Fibroblast of skin of scalp (primary cell): Measurements from ENCODE around the gene BIN1.

Source experiments
- DNase-seq: peaks from one replicate; pipeline ENCODE4 v3.0.0-alpha.2; 2013

The BIN1 gene

DNA sequence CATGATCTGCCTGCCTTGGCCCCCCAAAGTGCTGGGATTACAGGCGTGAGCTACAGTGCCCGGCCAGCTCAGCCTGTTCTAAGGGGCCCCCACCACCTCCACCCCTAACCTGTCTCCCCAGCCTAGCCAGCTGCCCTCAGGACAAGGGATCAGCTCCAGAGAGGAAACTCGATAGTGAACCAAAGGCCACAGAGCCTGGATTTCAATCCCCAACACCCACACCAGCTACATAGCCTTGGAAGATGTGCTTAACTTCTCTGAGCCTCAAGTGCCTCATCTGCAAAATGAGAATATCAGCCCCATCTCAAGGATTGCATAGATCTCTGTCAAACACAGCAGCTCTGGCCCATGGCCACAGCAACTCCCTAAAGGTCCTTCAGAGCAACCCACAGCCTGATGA is 32.0 kb downstream of the BIN1 start:
- no peak for DNase-seq

DNA sequence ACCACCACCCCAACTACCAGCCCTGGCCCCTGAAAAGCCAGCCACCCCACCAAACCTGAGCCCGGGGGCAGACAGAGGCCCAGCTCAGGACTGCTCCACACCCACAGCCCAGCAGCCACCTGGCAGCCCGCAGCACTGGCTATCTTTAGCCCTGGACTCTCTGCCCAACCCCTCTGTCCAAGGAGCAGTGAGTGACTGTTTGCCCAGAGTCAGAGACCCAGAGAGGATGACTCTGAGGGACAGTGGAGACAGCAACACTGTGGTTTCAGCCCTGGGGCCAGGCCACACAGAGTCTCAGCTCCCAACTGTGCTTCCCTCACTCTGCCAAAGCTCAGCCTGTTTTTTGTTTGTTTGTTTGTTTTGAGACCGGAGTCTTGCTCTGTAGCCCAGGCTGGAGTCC is 32.6 kb downstream of the BIN1 start:
- DNase-seq: no peak

DNA sequence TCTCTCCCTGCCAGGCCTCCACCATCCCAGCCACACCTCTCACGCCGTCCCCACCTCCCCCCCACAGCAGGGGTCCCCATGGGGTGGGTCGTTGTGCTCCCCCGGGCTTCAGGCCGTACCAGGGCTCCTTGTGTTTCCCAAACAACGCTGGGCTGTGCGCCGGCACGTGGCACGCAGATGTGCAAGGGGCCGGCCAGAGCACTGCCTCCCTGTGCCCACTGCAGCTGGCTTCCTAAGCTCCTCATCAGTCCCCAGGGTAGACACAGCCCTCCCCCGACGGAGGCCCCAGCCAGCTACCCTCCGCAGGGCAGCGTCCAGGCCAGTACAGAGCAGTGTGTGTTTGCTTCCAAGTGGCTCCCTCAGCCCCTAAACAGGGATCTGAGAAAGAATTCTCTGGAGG is 34.0 kb downstream of the BIN1 start:
- DNase-seq: peak; percentile 58

DNA sequence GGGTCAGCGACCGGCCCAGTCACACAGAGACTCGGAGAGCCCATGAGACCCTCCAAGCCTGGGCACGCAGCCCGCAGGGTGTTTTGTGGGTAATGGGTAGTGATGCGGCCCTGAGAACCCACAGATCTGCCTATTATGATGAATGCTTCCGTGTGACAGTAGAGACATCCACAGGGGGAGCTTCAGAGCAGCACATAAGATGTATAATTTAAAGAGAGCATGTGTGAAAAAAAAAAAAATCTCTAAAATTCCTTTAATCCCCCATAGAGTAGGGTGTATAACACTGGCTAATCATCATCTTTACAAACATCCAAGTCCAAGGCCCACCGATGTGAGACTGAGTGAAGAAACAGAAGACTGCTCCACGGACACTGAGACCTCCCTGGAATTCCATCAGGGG is 34.6 kb downstream of the BIN1 start:
- DNase-seq: peak; percentile 75

DNA sequence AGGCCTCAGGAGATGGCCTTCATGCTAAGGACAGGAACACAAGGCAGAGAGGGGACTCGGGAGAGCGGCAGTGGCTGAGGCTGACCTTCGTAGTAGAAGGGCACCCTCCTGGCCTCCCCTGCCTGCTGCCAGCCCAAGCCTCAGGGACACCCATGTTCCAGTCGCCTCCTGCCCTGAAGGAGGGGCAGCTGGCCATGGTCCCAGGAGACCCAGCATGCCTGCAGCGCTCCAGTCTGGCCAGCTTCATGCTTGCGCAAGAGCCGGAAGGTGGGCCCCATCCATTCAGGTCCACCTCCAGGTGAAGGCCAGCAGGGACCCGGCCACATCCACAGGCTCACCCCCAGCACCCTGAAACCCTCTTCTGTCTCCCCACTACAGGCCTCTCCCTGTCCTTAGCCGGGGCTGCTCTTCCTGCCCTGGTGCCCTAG is 35.0 kb downstream of the BIN1 start:
- no peak for DNase-seq

DNA sequence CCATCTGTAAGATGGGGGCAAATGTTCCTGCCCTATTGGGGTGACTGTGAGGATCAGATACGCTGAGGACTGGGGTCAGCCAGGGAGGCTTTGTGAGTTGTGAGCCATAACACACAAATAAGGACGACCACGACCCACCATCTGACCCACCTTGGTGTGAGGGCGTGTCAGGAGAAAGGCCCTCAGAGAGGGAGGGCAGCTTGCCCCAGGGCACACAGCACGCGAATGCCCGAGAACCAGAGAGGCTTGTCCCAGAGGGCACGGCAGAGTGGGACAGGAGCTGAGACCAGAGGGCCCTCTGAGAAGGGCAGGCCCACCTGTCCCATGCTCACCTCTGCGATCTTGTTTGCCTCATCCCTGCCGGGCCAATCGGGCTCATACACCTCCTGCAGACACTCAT is 36.7 kb downstream of the BIN1 start:
- no peak for DNase-seq

DNA sequence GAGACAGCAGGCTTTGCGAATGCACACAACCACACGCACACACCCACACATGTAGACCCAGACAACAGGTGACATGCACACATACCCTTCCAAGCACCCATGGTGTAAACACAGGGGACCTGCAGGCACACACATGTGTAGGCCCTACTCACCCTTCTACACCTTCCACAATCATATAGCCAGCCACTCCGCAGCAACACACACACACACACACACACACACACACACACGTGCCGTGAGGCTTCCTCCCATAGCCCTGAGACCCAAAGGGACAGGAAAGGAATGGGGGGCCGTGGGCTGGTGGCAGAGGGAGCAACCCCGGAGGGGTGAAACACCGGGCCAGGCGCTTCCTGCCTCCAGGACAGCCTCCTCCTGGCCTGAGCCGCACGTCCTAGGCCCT is 37.4 kb downstream of the BIN1 start:
- DNase-seq: no peak

DNA sequence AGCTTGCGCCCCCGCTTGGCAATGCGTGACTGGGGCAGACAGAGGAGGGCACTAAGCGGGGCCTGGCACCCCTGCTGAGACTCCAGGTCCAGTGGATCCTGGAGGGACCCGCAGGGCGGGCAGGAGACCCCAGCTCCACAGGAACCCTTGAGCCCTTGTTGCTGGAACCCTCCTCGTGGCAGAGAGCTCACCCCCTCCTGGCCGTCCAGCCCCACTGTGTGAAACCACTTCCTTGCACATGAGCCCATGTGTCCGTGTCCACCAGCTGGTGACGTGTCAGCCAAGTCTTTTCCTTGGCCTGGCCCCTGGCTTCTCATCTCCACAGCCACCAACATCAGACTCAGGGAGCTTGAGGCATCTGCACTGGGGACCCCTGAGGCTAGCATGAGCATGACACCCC is 38.0 kb downstream of the BIN1 start:
- no peak for DNase-seq

DNA sequence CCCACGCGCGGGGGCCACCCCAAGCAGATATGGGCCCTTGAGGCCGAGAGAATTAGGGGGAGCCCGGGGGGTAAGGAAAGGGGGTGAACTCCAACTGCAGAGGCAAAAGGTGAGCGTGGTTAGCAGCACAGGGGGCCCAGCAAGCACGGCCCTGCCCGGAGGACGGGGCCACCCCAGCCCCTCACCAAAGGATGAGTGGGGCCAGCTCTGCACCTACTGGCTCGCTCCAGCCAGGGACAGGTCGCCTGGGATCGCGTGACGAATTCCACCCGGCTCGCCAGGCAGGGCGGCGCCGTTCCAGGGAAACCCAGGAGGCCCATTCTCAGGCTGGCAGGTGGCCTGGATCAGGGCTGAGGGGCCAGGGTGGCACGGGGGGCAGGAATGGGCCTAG is 38.6 kb downstream of the BIN1 start:
- DNase-seq: no peak

DNA sequence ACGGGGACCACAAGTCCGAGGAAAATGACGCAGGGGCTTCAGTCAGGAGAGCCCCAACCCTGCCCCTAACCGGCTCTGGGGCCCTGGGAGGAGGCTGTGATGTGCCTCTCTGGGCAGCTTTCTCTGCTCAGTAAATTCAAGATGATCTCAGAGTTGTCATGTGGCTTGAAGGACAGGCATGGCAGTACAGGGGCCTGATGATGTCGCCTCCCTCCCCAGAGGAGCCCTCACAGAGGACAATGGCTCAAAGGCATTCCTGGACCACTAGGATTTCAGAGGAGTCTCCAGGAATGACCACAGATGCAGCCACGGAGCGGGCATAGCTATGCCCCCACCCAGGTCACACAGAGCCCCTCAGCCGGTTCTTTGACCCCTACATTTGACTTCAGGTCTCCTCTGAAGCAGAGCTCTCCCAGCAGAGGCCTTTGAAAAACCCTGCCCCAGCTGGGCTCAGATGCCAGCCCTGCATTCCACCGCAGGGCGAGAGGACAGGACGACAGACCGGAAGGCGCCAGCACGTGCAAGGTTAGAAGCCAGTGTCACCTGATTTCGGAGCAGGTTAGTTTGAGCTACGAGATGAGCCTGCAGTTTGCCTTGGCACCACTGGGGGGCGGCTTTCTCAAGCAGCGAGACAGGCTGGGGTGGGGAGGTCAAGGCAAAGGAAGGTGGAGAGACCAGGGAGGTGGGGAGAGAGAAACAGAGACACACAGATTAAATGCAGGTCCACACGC is 39.2 kb downstream of the BIN1 start:
- DNase-seq: peak; percentile 58

DNA sequence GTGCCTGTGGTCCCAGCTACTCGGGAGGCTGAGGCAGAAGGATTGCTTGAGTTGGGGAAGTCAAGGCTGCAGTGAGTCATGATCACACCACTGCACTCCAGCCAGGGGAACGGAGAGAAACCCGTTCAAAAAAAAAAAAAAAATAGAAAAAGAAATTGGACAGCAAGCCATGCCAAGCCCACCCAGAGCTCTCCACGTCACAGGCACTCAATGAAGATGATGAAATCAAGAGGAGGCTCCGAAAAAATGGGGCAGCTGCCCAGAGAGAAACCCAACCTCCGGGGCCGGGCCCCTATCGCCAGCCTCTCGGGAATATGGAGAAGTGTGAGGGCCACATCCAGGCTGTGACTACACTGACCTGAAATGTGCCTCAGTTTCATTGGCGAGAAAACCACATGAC is 40.0 kb downstream of the BIN1 start:
- DNase-seq: peak; percentile 70

DNA sequence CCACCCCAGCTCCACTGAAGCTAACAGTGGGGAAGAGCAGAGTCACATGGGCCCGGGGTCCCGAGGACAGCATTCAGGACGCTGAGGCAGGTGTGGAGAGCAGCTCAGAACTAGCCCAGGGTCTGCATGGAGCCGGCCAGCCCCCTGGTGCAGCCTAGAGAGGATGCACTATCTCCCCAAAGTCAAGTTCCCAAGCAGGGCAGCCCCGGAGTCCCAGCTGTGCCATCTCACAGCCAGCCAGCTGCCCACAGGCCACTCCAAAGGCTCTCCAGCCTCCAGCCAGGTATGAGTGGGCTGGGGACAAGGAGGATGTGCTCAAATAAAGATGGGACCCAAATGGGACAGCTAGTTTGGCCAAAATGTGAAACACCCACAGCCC is 41.0 kb downstream of the BIN1 start:
- DNase-seq: no peak

DNA sequence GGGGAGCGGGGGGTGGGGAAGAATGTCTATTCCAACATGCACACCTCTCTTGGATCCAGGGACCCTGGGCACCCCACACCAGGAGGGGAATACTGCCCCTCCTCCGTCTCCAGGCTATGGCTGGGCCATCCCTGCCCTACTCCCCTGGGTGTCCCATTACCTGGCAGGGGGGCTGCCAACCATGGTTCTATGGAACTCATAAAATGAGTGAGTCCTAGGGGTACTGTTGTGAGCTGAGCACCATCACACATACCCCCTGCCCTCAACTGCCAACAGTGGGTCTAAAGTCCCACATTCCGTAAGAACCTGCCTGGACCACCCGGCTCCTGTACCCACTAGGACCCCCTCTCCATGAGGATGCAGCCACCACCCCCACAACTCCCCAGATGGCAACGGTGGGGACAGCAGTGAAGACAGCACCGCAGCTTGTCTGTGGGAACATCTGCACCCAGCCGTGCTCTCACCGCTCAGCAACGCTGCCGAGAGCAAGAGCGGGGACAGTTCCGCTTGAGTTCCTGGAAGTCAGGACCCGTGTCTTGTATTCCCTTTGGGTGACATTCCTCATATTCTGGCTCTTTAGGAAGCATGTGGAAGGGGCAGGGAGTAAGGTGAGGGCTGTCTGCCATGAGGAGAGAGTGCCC is 41.5 kb downstream of the BIN1 start:
- DNase-seq: peak; percentile 18

DNA sequence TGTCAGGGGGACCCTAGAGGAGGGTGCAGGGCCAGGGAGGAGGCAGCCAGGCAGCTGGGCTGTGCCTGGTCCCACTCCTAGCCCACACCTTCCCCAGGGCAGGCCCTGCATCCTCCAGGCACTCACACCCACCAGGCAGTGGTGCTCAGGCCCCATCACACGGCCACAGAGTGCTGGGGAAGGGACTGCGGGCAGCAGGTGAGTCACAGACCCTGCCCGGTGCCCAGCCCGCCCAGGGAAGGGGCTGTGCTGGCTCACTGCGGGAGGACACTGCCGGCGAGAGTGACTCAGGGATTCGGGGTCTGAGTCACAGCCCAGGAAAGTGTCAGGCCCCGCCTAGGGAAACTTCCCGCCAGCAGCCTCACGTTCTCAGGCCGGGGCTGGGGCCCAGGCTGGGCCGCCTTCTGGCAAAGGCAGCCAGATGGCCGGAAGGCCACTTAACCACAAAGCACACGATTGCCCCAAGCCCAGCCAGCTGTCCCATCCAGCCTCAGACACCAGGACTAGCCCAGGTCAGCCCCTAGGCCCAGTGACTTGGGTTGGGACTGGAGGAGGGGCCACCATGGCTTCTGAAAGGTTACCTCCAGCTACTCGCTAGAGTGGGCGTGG is 42.2 kb downstream of the BIN1 start:
- peak; percentile 97 for DNase-seq

DNA sequence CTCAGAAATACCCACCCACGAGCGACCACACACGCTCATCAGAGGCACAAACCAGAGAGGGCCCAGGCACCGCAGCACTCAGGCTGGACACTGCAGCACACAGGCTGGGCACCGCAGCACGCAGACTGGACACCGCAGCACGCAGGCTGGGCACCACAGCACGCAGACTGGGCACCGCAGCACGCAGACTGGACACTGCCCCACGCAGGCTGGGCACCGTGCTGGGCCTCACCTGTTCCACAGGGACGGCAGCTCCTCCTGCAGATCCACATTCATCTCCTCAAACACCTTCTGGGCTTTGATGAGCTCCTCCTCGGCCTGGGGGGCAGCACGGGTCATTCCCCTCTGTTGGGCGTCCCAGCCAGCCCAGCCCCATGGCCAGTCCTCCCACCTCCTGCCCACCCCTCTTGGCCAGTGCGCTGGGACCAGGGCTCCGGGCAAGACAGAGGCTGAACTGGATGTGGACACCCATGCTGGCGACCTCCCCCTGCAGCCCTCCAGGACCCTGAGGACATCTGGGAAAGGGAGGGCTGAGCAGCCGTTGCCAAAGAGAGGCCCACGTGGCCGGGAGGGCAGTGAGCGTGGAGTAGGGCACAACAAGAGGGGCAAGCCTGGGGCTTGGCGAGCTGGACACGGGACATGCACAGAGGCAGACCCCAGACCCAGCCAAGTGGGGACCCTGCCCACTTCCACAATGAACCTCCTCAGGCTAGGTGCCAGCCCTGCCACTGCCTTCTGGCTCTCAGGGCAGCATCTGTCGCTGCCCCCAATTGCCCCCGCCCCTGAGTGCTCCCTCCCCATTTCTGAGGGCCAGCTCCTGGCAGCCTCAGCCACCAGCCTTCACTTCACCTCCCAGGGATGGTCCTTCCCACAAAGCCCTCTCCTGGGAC is 43.0 kb downstream of the BIN1 start:
- no peak for DNase-seq

DNA sequence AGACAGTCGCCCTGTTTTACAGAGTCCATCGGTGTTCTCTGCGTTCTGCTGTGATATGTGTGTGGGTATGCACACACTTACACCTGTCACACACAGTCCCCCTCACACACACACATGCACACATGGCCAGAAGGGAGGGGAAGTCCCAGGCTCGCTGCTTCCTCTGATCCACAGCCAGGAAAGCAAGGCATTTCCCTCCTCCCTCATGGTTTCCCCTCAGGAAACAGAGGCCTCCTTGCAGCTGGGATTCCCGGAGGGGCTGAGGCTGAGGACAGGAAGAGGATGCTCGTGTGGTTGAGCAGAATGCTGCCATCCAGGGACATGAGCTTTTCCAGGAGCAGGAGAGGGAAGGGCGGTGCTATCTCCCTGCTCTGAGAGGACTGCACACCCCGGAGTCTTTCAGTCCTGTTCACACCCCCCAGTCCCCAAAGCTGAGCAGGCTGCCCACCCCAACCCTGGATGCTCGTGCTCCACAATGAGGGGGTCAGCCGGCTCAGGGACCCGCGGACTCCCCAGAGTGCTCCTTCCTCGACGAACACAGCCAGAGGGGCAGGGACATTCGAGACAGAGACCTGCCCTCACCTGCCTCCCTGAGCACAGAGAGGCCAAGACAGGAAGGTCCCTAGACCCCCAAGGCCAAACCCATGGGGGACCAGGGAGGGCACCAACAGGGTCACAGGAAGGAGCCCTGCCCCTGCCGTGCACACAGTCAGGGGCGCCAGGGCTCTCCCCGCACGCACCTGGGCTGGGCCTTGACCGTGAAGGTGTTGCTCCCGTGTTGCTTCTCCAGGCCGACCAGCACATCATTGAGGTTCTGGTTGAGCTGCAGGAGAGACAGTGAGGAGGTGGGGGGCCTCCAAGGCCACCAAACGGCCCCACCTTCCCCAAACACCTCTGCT is 45.3 kb downstream of the BIN1 start:
- peak; percentile 54 for DNase-seq

DNA sequence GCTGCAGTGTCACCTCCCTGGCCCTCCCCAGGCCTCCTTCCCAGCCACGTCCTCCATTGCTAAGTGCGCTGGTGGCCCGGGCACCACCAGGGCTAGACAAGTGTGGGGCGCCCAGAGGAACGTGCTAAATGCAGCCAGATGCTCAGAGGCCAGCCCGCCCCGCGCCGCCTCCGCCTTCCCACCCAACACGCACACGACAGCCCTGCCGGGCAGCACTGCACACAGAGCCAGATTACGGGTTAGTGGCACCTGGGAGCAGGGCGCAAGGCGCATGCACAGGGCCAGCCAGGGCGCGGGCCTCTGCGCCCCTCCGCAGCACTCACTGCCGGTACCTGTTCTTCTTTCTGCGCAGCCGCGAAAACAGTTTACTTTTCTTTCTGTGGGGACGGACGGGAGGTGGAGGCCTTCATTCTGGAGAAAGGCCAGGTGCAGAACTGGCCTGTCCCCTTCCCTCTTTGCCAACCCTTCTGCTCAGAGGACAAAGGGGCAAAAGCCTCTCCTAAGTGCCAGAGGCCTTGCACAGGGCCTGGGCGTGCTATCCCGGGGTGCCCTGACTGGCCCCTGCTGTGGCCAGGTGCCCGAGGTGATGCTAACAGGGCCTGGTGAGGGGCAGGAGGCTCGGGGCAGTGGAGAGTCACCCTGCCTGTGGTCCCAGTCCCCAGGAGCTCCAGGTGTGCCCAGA is 46.5 kb downstream of the BIN1 start:
- DNase-seq: no peak

DNA sequence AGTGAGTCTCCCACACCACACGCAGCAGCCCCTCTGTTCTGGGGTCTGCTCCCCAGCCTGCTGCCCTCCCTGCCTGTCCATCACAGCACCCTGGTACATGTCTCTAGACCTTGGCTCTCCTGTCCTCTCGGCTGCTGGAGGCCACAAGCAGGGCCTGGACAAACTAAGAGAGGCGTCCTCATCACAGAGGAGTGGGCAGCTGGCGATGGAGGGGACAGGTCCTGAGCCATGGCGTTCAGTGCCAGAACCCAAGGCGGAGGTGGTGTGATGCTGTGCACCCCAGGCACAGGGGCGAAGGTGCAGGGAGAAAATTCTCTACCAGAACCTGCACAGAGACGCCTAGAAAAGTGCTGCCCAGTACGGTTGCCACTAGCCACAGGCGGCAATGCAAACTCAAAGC is 47.4 kb downstream of the BIN1 start:
- no peak for DNase-seq

DNA sequence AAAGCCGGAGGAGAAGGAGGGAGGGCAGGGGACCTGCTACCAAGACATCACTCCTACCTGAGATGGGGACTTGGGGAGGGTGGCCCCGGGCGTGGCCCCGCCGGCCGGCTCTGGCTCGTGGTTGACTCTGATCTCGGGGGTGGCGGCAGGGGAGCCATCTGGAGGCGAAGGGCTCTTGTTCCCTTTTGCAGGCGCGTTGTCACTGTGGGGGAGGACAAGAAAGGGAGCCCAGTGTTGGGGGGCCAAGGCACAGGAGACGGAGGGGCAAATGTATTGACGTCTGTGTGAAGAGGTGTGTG is 48.1 kb downstream of the BIN1 start:
- no peak for DNase-seq

DNA sequence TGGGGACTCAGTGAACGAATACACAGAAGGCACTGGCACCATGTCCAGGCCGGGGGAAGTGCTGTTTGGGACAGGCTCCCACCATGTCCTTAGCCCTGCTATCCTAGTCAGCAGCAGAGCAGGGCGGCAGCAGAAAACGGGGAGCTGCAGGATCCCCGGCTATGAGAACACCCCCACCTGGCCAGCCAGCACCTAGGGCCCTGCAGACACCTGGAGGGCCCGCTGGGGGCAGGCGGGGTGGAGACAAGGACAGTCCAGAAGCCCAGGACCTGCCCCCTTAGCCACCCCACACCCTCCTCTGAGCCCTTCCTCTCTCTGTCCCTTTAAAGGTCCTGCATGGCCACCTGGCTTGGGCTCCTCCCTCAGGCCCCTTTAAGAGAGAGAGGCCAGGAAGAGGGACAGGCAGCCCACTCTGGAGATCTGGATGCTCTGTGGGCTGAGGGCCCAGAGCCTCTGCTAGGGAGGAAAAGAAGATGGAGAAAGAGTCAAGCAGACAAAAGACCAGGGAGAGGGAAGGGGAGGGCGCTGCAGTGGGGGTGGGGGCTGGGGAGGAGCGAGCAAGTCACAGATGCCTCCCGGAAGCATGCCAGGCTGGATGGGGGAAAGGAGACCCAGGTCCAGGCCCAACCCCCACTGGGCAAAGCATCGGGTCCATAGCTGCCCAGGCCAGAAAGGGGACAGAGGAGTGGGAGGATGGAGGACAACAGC is 48.6 kb downstream of the BIN1 start:
- no peak for DNase-seq
